HL-60 (cell line): ENCODE results near the gene CLIC4.

Experiments
- CTCF ChIP-seq: IDR thresholded peaks from one replicate; pipeline ENCODE4 v1.5.1; 2011; ENCODE audit warnings: low read length, control low read depth, inconsistent platforms; ENCODE audit not compliant: insufficient read depth
- GABPA ChIP-seq: IDR thresholded peaks from 2 replicates; pipeline ENCODE4 v1.6.1; 2012; ENCODE audit warnings: low read depth
- POLR2AphosphoS5 ChIP-seq: IDR thresholded peaks from 2 replicates; pipeline ENCODE4 v1.6.1; 2012; ENCODE audit warnings: low read depth
- REST ChIP-seq: IDR thresholded peaks from 2 replicates; pipeline ENCODE4 v1.6.1; 2012; ENCODE audit warnings: low read depth; ENCODE audit not compliant: insufficient replicate concordance
- SPI1 ChIP-seq: IDR thresholded peaks from 2 replicates; pipeline ENCODE4 v1.6.1; 2012; ENCODE audit warnings: low read depth, mild to moderate bottlenecking, borderline replicate concordance

GRCh38 chr1:24721533-24721932 is 23.7 kb upstream of the CLIC4 start:
- no peak for TF ChIP-seq CTCF
- no peak for TF ChIP-seq GABPA
- TF ChIP-seq REST: no peak
- no peak for TF ChIP-seq POLR2AphosphoS5
- no peak for TF ChIP-seq SPI1
